ENCODE results near the gene EXOC3. TPM values are rescaled to one million over a fixed set of nuclear protein-coding genes. Genes with fewer than 3 reads are reported as not detected.

The EXOC3 gene
- total RNA-seq, 3 donors from 2014 or later (not counting 1 experiment from before 2014, with no cell fraction given) = 89.6 to 99.9 (median 96.3) TPM

Other genes starting within 250 kb of the EXOC3 start
- gene CCDC127, start 225.0 kb upstream of the EXOC3 start, total RNA-seq = 1 to 10 TPM; 4.4 to 6.2 (median 5.4) TPM
- 100 to 1,000 TPM; 173 to 183 (median 173) TPM for gene SDHA, start 224.9 kb upstream of the EXOC3 start, total RNA-seq
- 10 to 100 TPM; 49.6 to 65.6 (median 57.7) TPM for gene PDCD6, start 171.5 kb upstream of the EXOC3 start, total RNA-seq
- gene AHRR, start 121.5 kb upstream of the EXOC3 start, total RNA-seq = 1 to 10 TPM in 2 of 3 donors, under 1 TPM in 1; 0.88 to 1.4 (median 1.2) TPM
- 1 to 10 TPM in 1 of 3 donors, under 1 TPM in 2; 0.61 to 1.1 (median 0.73) TPM for gene SLC9A3, start 81.3 kb downstream of the EXOC3 start, total RNA-seq
- gene CEP72, start 169.2 kb downstream of the EXOC3 start, total RNA-seq = 10 to 100 TPM; 12.2 to 15.1 (median 12.3) TPM

Measured in natural killer cell (primary cell).